ENCODE data around the gene PGBD2. TPM values are rescaled to one million over a fixed set of nuclear protein-coding genes. Genes with fewer than 3 reads are reported as not detected.
A peak's percentile ranks its signal among the peaks of the same experiment; 100 is the strongest.
"Not testable (repeated sequence)": the region's sequence is repeated elsewhere in the genome, so short reads cannot be mapped to it uniquely, and the experiment has no call there.

PGBD2 gene
- total RNA-seq, 1 experiment from 2014 or later: 8.6 TPM

DNA sequence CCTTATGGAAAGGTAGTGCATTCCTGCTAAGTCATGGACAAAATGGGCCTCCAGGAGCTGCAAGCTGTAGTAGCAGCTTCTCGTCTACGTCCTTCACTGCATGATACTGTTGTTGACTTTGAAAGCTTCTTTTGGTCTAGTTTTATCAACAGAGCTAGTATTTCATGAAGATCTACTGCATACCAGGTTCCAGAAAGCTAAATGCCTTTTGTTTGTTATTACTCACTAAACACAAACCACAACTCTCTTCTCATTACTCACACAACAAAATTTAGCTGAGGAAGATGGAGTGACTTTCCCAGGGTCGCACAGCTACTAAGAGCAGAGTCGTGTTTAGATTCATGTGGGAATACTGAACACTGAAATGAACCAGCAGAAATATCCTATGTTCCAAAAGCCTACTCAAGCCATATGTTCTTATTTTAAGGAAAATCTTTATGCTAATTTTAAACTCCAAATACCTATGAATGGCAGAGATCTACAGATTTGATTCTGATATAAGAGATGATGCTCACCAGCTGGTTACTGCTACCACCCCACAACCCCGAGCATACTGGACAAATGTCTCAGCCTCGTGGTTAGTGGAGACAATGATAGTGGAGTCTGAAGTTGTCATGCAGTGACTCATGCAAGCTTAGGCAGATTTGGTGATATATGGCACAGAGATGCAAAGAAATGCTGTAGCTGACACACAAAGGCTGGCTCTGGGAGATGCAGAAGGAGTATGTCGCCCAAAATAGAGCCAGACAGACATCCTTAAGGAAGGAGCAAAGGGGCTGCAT is 20.6 kb downstream of the PGBD2 start:
- DNase-seq (ENCODE audit: low spot score): peak; percentile 76

DNA sequence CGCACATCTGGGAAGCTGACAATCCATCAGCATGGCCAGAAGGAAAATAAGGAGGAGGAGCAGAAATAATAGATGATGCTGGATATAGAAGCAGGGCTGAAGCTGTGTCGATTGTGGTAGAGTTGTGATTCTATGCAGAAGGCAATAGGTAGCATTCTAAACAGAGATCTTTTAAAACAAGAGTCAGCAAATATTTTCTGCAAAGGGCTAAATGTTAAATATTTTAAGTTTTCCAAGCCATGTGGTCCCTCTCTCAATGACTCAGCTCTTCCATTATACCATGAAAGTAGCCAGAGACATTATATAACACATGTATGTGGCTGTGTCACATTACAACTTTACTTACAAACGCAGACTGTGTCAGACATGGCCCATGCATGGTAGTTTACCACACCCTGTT is 21.2 kb downstream of the PGBD2 start:
- not testable (repeated sequence) for DNase-seq (ENCODE audit: low spot score)

DNA sequence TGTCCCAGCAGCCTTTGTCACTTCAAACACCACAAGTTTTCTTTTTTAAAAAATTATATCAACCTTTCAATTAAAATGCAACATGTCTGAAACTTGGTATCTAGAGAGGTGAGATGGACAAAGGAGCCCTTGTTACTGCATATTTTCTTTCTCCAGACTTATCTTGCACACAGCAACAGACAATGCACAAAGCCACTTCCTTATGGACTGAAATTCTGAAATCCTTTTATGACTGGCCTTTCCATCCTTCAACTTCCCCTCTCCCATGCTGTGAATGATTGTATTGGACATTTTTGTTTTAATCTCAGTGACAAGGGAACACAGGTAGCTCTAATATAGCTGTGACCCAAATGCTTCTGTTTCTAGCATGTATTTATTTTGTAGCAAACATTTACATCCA is 22.1 kb downstream of the PGBD2 start:
- not testable (repeated sequence) for DNase-seq (ENCODE audit: low spot score)

DNA sequence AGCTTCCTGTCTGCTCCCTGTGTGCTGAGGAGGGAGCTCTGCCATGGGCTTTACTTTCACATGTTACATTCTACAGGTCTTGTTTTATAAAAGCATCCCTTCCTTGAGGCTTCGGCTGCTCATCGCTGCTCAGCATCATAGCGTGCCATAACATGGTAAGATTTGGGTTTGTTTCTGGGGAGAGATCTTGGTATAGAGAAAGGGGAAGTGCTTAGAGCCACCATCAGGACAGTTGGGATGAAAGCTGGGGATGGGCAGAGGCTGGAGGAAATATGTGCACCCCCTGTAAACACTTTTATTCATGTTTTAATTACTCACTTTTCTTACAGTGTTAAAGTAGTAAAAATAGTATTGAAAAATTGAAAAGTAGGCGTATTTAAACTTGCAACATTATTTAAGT is 24.0 kb downstream of the PGBD2 start:
- DNase-seq (ENCODE audit: low spot score): not testable (repeated sequence)

DNA sequence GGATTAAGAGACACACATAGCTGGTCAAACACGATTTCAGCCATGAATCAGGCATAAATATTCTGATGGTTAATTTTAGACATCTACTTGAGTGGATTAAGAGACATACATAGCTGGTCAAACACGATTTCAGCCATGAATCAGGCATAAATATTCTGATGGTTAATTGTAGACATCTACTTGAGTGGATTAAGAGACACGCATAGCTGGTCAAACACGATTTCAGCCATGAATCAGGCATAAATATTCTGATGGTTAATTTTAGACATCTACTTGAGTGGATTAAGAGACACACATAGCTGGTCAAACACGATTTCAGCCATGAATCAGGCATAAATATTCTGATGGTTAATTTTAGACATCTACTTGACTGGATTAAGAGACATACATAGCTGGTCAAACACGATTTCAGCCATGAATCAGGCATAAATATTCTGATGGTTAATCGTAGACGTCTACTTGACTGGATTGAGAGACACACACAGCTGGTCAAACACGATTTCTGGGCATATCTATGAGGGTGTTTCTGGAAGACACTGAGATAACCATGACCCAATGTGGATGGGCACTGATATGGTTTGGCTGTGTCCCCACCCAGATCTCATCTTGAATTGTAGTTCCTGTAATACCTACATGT is 32.3 kb downstream of the PGBD2 start:
- not testable (repeated sequence) for DNase-seq (ENCODE audit: low spot score)

DNA sequence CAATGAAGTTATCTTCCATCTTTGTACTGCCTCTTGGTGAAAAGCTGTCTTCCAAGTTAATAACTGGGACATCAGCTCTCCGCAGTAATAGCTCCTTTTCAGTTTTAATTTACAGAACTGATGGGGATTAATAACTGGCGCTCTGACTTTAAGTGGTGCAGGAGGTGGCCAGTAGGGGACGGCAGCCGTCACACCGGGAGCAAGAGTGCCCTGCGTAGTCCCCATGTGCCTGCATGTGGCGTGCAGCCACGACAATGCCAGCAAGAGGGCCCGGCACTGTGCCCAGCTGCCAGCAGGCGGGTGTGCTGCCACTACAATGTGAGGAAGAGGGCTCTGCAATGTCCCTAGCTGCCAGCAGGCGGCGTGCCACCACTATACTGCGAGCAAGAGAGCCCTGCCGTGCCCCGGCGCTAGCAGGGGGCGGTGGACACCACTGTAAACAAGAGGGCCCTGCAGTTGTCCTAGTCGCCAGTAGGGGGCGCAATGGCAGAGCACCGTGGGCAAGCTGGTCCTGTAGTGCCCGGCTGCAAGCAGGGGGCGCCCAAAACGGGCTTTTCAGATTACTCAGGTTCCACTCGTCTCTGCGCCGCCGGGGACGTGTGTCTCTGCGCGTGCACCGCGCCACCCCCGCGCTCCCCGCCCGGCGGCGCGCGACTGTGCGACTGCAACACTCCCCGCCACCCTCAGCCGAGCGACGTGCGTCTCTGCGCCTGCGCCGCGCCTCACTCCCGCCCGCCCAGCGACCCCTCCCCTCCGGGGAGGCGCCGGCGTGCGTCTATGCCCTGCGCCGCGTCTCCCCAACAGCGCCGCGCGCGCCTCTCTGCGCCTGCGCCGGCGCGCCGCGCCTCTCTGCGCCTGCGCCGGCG is 38.3 kb downstream of the PGBD2 start:
- DNase-seq (ENCODE audit: low spot score): not testable (repeated sequence)

DNA sequence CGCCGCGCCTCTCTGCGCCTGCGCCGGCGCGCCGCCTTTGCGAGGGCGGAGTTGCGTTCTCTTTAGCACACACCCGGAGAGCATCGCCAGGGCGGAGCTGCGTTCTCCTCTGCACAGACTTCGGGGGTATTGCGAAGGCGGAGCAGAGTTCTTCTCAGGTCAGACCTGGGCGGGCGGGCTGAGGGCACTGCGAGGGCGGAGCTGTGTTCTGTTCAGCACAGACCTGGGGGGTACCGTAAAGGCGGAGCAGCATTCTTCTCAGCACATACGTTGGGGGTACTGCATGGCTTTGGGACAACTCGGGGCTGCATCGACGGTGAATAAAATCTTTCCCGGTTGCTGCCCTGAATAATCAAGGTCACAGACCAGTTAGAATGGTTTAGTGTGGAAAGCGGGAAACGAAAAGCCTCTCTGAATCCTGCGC is 39.0 kb downstream of the PGBD2 start:
- not testable (repeated sequence) for DNase-seq (ENCODE audit: low spot score)

DNA sequence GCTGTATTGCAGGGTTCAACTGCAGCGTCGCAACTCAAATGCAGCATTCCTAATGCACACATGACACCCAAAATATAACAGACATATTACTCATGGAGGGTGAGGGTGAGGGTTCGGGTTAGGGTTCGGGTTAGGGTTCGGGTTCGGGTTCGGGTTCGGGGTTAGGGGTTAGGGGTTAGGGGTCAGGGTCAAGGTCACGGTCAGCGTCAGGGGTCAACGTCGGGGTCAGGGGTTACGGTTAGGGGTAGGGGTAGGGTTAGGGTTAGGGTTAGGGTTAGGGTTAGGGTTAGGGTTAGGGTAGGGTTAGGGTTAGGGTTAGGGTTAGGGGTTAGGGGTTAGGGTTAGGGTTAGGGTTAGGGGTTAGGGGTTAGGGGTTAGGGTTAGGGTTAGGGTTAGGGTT is 39.4 kb downstream of the PGBD2 start:
- not testable (repeated sequence) for DNase-seq (ENCODE audit: low spot score)

DNA sequence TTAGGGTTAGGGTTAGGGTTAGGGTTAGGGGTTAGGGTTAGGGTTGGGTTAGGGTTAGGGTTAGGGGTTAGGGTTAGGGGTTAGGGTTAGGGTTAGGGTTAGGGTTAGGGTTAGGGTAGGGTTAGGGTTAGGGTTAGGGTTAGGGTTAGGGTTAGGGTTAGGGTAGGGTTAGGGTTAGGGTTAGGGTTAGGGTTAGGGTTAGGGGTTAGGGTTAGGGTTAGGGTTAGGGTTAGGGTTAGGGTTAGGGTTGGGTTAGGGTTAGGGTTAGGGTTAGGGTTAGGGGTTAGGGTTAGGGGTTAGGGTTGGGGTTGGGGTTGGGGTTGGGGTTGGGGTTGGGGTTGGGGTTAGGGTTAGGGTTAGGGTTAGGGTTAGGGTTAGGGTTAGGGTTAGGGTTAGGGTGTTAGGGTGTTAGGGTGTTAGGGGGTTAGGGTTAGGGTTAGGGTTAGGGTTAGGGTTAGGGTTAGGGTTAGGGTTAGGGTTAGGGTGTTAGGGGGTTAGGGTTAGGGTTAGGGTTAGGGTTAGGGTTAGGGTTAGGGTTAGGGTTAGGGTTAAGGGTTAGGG is 39.9 kb downstream of the PGBD2 start:
- not testable (repeated sequence) for DNase-seq (ENCODE audit: low spot score)

Other genes starting within 250 kb of the PGBD2 start
- not detected in 2 replicates for gene OR14I1, start 203.5 kb upstream of the PGBD2 start, total RNA-seq (2014; rRNA removed; shearing (Covaris generic))
- 0.46 and 1.4 TPM in 2 replicates for gene LYPD8, start 150.5 kb upstream of the PGBD2 start, total RNA-seq (2014; rRNA removed; shearing (Covaris generic))
- 41.0 and 47.1 TPM in 2 replicates for gene SH3BP5L, start 80.3 kb upstream of the PGBD2 start, total RNA-seq (2014; rRNA removed; shearing (Covaris generic))
- 27.4 and 28.3 TPM in 2 replicates for gene ZNF672, start 68.0 kb upstream of the PGBD2 start, total RNA-seq (2014; rRNA removed; shearing (Covaris generic))
- 15.0 and 26.1 TPM in 2 replicates for gene ZNF692, start 47.1 kb upstream of the PGBD2 start, total RNA-seq (2014; rRNA removed; shearing (Covaris generic))